CMK (cell line): Measurements from ENCODE around the gene RGS16.

Source experiments
- DNase-seq: peaks from one replicate; pipeline ENCODE4 v3.0.0-alpha.2; 2010; ENCODE audit warnings: low read depth

RGS16 gene

DNA sequence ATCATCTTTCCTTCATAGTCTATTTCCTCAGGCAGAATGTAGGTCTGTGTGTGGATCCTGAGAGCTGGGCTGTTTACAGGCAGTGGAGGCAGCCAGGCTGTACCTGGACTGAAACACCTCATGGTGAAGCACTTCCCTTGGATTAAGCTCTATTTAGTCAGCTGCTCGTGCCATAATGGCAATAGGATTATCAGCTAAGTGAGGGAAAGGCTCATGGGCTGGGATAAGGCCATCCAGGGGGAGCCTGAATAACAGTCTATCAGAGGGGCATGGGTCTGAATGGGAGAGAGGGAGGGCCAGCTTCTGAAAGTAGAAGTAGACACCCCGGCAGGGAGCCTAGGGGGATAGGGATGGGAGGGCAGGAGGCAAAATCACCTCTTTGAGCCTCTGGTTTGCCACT is 23.5 kb downstream of the RGS16 start:
- no peak for DNase-seq

GRCh38 chr1:182575540-182576149 is 28.5 kb downstream of the RGS16 start:
- no peak for DNase-seq

GRCh38 chr1:182574156-182574555 is 30.0 kb downstream of the RGS16 start:
- no peak for DNase-seq

GRCh38 chr1:182570611-182570970 is 33.6 kb downstream of the RGS16 start:
- DNase-seq: no peak

DNA sequence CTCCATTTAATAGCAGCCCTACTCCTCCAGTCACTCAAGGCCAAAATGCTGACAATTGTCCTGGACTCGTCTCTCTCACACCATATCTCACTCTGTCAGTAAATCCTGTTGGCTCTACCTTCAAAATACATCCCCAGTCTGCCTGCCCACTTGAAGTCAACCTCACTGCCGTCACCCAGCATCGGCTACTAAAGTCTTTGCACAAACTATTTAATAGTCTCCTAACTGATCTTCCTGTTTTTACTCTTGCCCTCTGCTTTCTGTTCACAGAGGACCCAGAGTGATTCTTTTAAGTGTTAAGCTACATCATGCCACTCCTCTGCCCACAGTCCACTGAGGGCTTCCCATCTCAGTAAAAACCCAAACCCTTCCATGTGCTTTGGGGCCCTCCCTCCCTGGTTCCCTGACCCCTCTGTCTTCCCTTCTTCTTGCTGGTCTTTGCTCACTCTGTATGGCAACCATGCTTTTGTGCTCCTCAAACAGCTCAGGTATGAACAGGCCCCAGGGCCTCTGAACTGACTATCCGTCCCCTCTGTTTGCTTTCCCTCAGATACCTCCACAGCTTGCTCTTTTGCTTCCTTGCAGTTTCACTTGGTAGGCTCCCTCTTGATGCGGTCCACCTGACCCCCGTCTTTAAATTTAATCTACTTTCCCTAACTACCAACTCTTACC is 34.1 kb downstream of the RGS16 start:
- no peak for DNase-seq

GRCh38 chr1:182568647-182569284 is 35.4 kb downstream of the RGS16 start:
- no peak for DNase-seq

DNA sequence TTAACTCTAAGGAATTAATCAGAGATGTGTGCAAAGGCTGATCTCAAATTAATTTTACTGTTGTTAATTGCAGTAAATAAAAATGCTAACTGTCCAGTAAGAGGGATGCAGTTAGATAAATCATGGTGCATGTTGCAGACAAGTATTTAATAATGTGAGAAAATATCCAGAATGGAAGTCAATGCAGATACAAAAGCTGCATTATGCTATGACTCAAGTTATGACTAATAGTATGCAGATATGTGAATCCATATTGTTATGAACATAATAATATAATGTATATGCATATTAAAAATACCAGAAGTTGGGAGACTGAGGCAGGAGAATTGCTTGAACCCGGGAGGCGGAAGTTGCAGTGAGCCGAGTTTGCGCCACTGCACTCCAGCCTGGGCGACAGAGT is 36.6 kb downstream of the RGS16 start:
- no peak for DNase-seq

GRCh38 chr1:182565537-182565936 is 38.7 kb downstream of the RGS16 start:
- DNase-seq: no peak

GRCh38 chr1:182564406-182565004 is 39.7 kb downstream of the RGS16 start:
- no peak for DNase-seq

- no peak for DNase-seq
Observed at GRCh38 chr1:182563095-182563494, 41.1 kb downstream of the RGS16 start.

GRCh38 chr1:182561456-182561855 is 42.7 kb downstream of the RGS16 start:
- no peak for DNase-seq

- no peak for DNase-seq
Observed at GRCh38 chr1:182560392-182560984, 43.7 kb downstream of the RGS16 start.

DNA sequence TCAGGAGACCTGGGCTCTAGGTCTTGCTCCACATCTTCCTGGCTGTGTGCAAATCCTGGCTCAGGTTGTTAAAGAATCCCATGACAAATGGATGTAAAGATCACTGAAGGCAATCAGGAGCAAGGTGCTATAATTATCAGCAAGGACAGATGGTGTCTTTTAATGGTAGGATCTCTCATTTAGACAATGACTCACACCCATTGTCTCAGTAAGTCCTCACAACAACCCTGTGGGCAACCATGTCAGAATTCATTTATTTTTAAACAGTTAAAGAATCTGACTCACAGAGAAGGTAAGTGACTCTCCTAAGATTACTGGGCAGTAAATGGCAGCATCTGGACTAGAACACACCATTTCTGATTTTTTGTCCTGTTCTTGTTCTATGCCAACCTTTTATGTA is 47.9 kb downstream of the RGS16 start:
- no peak for DNase-seq

- no peak for DNase-seq
Observed at GRCh38 chr1:182555493-182555892, 48.7 kb downstream of the RGS16 start.

GRCh38 chr1:182552527-182552926 is 51.7 kb downstream of the RGS16 start:
- DNase-seq: no peak

DNA sequence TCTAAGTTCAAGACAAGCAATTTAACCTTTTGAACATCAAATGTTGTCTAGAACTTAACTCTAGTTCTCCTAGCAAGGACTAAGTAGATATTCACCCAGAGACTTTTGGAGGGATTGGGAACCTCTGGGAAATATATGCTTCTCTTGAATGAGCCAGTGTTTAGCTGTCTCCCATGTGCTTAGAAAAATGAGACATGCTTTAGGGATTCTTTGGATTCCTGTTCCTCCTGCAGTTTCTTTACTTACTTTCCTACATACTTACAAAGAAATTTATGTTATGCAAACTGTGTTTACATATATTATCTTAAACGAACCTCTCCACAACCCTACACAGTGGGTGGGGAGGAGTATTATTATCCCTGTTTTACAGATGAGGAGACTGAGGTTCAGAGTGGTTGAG is 54.4 kb downstream of the RGS16 start:
- no peak for DNase-seq

GRCh38 chr1:182549346-182549745 is 54.8 kb downstream of the RGS16 start:
- no peak for DNase-seq
